Measurements from ENCODE around the gene RPP40.

Gene RPP40

GRCh38 chr6:5031150-5031549, 27.3 kb upstream of the RPP40 start:
- DNase-seq = no peak
- Histone ChIP-seq H3K27me3 (replicated peaks) (no peaks in the 10 kb centered on the region), H3K27ac (no peak overlapping the region), H3K36me3 (replicated peaks) (no peaks in the 10 kb centered on the region), H3K4me3 (ENCODE audit: low read depth, low read length) (no peak overlapping the region)
- TF ChIP-seq, protein P1, sequence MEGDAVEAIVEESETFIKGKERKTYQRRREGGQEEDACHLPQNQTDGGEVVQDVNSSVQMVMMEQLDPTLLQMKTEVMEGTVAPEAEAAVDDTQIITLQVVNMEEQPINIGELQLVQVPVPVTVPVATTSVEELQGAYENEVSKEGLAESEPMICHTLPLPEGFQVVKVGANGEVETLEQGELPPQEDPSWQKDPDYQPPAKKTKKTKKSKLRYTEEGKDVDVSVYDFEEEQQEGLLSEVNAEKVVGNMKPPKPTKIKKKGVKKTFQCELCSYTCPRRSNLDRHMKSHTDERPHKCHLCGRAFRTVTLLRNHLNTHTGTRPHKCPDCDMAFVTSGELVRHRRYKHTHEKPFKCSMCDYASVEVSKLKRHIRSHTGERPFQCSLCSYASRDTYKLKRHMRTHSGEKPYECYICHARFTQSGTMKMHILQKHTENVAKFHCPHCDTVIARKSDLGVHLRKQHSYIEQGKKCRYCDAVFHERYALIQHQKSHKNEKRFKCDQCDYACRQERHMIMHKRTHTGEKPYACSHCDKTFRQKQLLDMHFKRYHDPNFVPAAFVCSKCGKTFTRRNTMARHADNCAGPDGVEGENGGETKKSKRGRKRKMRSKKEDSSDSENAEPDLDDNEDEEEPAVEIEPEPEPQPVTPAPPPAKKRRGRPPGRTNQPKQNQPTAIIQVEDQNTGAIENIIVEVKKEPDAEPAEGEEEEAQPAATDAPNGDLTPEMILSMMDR (IDR thresholded peaks at IDR 0.05; ENCODE audit: low read depth, low read length, missing control alignments) = no peak
- in situ Hi-C loops (cut with HindIII; ENCODE audit: low pct_ligation_motif_present, low sequenced_read_pairs) = no loop called here

GRCh38 chr6:5030596-5031136, 26.8 kb upstream of the RPP40 start:
- in situ Hi-C loops (cut with HindIII; ENCODE audit: low pct_ligation_motif_present, low sequenced_read_pairs) = no loop called here
- no peak overlapping the region for H3K4me3 ChIP-seq (ENCODE audit: low read depth, low read length)
- TF ChIP-seq, protein P1 (IDR thresholded peaks at IDR 0.05; ENCODE audit: low read depth, low read length, missing control alignments) = peak; percentile 86
- H3K27ac ChIP-seq = no peak overlapping the region
- H3K36me3 ChIP-seq (replicated peaks) = no peaks in the 10 kb centered on the region
- peak; percentile 85 for DNase-seq
- H3K27me3 ChIP-seq (replicated peaks) = no peaks in the 10 kb centered on the region

DNA sequence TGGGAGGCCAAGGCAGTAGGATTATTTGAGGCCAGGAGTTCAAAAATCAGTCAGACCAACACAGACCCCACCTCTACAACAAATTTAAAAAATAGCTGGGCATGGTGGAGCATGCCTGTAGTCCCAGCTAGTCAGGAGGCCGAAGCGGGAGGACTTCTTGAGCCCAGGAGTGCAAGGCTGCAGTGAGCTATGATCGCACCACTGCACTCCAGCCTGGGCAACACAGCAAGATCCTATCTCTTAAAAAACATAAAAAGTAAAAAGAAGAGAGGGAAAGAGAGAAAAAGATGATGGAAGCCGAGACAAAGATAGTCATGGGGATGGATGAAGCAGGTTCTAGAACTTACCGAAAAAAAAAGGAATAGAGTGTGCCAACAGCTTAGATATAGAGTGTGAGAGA, 25.8 kb upstream of the RPP40 start:
- Histone ChIP-seq H3K27ac (no peak overlapping the region), H3K36me3 (replicated peaks) (no peaks in the 10 kb centered on the region), H3K27me3 (replicated peaks) (no peaks in the 10 kb centered on the region), H3K4me3 (ENCODE audit: low read depth, low read length) (no peak overlapping the region)
- in situ Hi-C loops (cut with HindIII; ENCODE audit: low pct_ligation_motif_present, low sequenced_read_pairs) = no loop called here
- TF ChIP-seq, protein P1 (IDR thresholded peaks at IDR 0.05; ENCODE audit: low read depth, low read length, missing control alignments) = no peak
- DNase-seq = no peak

DNA sequence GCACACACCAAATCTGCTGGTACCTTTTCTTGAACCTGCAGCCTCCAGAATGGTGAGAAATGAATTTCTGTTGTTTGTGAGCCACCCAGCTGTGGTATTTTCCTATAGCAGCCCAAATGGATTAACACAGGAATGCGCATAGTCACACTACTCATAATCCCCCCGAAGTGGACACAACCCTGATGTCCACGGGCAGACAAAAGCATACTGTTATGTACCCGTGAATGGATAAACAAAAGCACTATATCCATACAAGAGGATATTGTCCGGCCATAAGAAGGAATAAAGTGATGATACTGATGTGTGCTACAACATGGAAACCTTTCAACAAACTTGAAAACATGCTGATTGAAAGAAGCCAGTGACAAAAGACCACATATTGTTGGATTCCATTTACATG, 25.1 kb upstream of the RPP40 start:
- H3K36me3 ChIP-seq (replicated peaks) = no peaks in the 10 kb centered on the region
- in situ Hi-C loops (cut with HindIII; ENCODE audit: low pct_ligation_motif_present, low sequenced_read_pairs) = no loop called here
- TF ChIP-seq, protein P1 (IDR thresholded peaks at IDR 0.05; ENCODE audit: low read depth, low read length, missing control alignments) = no peak
- no peaks in the 10 kb centered on the region for H3K27me3 ChIP-seq (replicated peaks)
- H3K4me3 ChIP-seq (ENCODE audit: low read depth, low read length) = no peak overlapping the region
- H3K27ac ChIP-seq = no peak overlapping the region
- DNase-seq = no peak

DNA sequence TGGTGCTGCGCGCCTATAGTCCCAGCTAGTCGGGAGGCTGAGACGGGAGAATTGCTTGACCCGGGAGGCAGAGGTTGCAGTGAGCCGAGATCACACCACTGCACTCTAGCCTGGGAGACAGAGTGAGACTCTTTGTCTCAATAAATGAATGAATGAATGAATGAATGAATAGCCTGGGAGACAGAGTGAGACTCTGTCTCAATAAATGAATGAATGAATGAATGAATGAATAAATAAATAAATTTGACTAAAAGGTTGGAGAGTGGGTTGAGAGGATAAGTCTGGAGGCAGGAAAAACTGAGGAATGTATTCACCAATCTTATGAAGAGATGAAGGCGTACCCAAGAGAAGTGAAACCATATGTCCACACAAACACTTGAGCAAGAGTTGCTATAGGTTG, 24.5 kb upstream of the RPP40 start:
- H3K36me3 ChIP-seq (replicated peaks) = no peaks in the 10 kb centered on the region
- H3K27me3 ChIP-seq (replicated peaks) = no peaks in the 10 kb centered on the region
- H3K27ac ChIP-seq = no peak overlapping the region
- in situ Hi-C loops (cut with HindIII; ENCODE audit: low pct_ligation_motif_present, low sequenced_read_pairs) = no loop called here
- TF ChIP-seq, protein P1 (IDR thresholded peaks at IDR 0.05; ENCODE audit: low read depth, low read length, missing control alignments) = no peak
- DNase-seq = no peak
- no peak overlapping the region for H3K4me3 ChIP-seq (ENCODE audit: low read depth, low read length)

All from brain microvascular endothelial cell (primary cell).